Cardiac septum (tissue), 1 donor: ENCODE results near the gene TBPL1. TPM values are rescaled to one million over a fixed set of nuclear protein-coding genes. Genes with fewer than 3 reads are reported as not detected.
A peak's percentile ranks its signal among the peaks of the same experiment; 100 is the strongest.
"Not testable (repeated sequence)": the region's sequence is repeated elsewhere in the genome, so short reads cannot be mapped to it uniquely, and the experiment has no call there.

Source experiments
- DNase-seq: peaks from one replicate; pipeline ENCODE4 v3.0.0-alpha.2; 2020; ENCODE audit warnings: low spot score
- intact Hi-C: fragments of 100-400 bp; cut with DNase I; formaldehyde crosslinking; loops from one replicate; pipeline ENCODE4 v1.14.0; 2022
- long read RNA-seq: library from polyadenylated mRNA; unstranded; transcript quantifications from one replicate; pipeline ENCODE4 v2.0.0, GENCODE V29; 2021
- total RNA-seq: library from RNA; stranded (reverse); fragmentation: NEBNext Ultra II Directional; extraction: Animal tissue kit (Norgen Biotek cat#: 25700); gene quantifications from one replicate; pipeline ENCODE4 v1.2.1, GENCODE V29; 2021
- donor health status: DM: no; HTN: no; CAD: no.

Gene TBPL1
- total RNA-seq, result 12.2 TPM
- long read RNA-seq, full-length matches to known transcripts, result 16 of 16 reads
- long read RNA-seq, partial matches to known transcripts, result 0 of 16 reads
- long read RNA-seq, other reads (novel, unspliced or antisense), result 0 of 16 reads

DNA sequence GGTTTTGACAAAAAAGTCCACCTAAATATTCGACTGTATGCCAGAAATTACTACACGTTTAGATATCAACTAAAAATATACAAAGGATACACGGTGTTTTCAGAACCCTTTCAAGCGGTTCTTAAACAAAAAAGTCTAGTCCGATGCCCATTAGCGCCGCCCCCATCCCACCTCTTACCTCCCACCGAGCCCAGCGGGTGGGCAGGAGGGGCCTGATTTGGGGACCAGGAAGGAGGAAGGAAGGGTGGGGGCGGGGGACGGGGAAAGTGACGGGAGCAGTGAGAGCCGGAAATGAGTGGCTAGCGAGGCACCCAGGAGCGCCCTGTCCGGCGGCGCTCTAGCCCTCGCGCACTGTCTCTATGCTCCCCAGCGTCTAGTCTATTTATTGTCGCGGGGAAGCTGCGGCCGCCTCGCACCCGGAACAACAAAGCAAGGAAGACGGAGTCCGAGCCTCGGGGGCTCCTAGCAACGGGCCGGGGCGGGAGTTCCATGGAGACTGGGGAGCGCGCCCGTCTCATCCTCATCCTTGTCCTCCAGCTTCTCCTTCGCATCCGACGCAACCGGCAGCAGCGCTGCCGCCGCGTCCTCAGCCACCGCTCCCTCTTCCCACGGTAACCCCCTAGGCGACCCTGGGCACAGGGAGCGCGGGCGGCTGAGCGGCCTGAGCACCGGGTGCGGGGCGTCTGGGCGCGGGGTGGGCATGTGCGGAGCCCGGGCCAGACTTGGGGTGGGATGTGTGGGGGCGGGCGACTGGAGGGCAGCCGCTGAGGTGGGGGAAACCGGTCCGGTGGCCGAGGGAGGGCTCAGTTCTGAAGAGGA lies at the start of gene TBPL1:
TBPL1 (plus strand) TSS at position 410 of the 819 bp plus-strand sequence. CDS start 26,902 bp downstream, outside the sequence.
- intact Hi-C loops, result loop anchor here (1.0 kb wide), 1 partner anchor 20 kb away; no protein-coding TSS in a partner anchor
- DNase-seq, result peak; percentile 98

DNA sequence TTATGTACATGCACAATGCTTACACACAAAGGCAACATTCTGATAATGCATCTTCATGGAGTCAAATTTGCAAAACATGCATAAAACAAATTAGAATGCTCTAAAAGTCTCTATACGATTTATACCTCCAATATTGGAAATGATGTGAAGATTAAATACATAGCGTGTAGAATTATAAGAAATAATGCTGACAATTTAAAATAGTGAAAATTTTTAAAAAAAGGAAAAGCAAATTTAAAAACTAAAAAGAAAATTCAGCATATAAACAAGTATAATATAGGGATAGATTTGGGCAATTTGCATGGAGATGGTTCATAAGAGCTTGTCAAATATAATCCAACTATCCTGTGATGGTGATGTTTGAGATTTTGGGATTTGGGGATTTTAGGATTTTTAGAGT lies 49.2 kb upstream of the TBPL1 start:
- intact Hi-C loops, result no loop called here
- DNase-seq, result no peak

DNA sequence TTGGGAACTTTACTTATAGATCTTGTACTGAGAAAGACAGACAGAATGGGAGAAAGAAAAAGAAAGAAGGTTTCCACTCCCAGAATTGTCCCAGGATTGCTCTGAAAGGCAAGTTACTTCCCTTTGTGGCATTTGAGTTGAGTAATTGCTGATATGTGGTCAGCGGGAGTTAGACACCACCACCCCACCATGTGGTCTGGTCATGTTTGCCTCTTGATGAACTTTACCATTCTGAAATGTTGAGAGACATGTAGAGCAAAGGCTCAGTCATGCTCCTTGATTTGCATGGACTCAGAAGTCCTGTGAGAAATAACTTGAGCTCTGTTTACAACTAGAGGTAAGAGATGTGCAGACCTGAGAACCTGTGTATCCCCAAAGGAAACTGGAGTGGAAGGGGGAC lies 47.0 kb upstream of the TBPL1 start:
- intact Hi-C loops, result no loop called here

DNA sequence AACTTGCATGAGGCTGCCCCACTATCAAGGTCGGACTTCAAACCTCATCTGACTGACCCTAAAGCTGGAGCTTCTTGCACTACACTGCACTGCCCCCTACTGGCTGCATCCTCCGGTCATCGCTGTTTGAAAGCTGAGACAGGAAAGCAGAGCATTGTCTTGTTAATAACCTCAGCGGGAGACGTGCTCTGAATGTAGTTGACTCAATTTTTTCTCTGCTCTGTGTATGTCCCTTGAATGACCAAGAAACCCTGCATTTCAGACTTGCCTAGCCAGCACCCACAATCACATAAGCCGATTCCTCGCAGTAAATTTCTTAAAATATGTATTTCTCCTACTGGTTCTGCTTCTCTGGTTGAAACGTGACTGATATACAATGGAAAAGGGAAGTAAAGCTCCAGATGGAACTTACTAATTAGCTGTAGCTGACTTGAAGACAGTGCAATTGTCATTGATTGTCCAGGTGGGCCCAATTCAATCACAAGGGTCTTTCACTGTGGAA lies 36.3 kb upstream of the TBPL1 start:
- DNase-seq, result peak; percentile 89
- intact Hi-C loops, result loop anchor here (1.0 to 10.0 kb wide), 2 partner anchors 82 to 347 kb away; no protein-coding TSS in a partner anchor

More for the DNA sequence above, 47.0 kb upstream of the TBPL1 start:
- DNase-seq, result no peak

DNA sequence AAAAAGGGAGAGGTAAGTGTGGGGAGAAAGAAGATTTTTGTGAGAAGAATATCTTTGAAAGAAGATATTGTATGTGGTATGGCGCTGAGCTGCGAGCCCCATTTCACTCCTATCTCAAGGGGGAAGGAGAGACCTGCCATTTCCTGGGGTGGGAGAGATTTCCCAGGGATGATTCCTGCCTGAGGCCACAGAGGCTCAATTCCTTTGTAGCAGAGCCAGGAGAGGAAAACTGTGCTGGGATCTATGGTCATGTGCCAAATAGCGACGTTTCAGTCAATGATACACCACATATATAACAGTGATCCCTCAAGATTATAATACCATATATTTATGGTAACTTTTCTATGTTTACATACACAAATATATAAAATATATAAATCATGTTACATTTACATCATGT lies 35.2 kb upstream of the TBPL1 start:
- intact Hi-C loops, result loop anchor here (10.0 kb wide), 1 partner anchor 83 kb away; no protein-coding TSS in a partner anchor
- DNase-seq, result no peak

DNA sequence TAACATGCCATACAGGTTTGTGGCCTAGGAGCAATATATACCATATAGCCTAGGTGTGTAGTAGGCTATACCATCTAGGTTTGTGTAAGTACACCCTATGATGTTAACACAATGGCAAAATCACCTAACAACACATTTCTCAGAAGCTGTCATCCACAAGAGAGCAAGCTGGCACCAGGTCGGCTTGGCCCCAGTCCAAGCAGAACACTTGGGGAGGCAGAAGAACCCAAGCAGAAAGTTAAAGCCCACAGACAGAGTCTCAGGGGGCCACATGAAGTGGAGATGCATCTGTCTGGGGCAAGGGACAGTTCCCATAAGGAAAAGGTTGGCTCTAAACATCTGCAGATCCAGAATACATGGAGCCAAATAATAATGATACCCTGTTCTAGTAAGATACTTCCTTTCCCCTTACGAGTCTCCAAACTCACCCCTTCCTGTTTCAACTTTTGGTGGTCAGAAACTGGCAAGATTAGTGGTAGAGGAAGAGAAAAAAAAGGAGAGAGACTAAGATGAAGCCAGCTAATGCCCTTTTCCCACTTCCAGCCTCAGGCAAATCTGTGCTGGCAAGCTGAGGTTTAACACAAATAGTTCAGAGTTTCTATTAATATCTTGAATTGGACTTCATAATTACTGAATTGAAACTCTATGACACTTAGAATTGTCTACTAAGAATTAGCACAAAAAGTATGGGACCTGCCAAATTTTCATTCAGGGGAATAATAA lies 34.7 kb upstream of the TBPL1 start:
- DNase-seq, result no peak
- intact Hi-C loops, result loop anchor here (10.0 kb wide), 1 partner anchor 84 kb away; no protein-coding TSS in a partner anchor

DNA sequence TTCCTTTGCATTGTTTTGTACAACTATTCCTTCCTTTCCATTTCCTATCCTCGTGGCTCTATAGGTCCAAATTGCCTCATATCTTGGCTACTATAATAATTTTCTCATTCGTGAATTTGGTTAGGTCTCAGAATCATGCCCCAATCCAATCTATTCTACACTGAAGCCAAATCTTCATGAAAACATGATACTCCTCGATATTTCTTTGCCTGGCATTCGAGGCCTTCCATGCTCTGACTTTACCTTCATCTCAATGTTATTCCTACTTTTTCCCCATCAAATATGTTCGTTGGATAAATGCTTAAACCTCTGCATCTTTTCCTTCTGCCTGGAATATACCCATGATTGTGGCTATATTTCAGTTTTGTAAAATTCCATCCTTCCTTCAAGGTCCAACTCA lies 33.7 kb upstream of the TBPL1 start:
- DNase-seq, result no peak
- intact Hi-C loops, result loop anchor here (10.0 kb wide), 1 partner anchor 85 kb away; no protein-coding TSS in a partner anchor

DNA sequence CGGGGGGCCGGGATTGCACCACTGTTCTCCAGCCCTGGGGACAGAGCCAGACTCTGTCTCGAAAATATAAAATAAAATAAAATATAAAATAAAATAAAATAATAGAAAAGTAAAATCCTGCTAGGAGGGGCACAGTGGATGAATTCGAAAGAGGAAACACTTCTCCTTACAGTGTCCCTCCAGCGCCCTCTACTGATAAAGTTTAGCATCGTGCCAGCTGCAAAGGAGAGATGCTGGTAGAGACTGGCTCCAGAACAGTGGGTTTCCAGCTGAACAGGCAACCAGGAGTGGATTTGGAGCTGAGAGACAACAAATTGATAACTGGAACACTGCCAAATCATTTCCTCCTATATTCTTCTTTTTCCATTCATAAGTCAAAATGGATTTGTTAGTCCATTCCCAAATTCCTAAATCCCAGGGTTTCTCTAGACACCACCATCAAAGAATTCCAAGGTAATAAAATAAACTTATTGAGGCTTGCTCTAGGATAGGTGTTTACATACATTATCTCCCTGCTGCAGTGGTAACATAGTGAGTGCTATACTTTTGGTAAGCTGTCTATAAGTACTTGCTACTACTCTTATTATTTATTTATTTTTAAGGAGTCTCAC lies 31.7 kb upstream of the TBPL1 start:
- intact Hi-C loops, result no loop called here
- DNase-seq, result no peak

DNA sequence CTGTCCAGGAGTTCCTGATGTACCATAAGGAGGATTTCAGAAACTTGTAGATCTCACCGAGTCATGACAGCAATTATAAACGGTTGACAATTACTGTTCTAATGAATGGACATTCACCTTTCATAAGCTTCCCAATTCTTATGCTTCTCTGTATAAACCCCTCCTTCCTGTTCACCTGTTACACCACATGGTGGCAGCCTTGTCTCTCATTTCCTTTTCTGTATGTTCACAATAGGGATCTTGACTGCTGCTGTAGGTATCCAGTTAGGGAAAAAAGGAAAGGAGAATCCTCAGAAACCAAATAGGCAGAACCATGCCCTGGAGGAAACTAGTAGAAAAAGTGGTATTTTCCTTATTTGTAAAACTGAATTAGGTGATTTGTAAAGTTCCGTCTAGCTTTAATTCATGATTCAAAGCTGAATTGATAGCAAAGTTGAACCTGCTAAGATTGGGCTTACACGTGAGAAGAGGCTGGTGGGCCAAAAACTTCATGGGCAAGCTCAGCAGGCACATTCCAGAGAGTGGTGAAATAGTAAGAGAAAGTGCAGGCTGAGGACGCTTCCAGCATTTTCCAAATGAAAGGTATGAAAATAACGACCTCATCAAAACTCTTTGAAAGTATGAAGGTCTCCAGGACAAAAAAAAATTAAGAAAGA lies 29.0 kb upstream of the TBPL1 start:
- intact Hi-C loops, result loop anchor here (1.0 kb wide), 2 partner anchors 140 to 173 kb away; no protein-coding TSS in a partner anchor
- DNase-seq, result no peak

DNA sequence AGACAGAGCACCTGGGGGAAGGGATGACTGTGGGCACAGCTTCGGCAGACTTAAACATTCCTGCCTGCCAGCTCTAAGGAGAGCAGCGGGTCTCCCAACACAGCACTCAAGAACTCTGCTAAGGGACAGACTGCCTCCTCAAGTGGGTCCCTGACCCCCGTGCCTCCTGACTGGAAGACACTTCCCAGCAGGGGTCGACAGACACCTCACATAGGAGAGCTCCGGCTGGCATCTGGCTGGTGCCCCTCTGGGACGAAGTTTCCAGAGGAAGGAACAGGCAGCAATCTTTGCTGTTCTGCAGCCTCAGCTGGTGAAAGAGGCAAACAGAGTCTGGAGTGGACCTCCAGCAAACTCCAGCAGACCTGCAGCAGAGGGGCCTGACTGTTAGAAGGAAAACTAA lies 21.8 kb upstream of the TBPL1 start:
- DNase-seq, intact Hi-C loops: not testable (repeated sequence)

DNA sequence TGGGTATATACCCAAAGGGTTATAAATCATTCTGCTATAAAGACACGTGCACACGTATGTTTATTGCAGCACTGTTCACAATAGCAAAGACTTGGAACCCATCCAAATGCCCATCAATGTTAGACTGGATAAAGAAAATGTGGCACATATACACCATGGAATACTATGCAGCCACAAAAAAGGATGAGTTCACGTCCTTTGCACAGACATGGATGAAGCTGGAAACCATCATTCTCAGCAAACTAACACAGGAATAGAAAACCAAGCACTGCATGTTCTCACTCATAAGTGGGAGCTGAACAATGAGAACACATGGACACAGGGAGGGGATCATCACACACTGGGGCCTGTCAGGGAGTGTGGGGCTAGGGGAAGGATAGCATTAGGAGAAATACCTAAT lies 16.7 kb upstream of the TBPL1 start:
- intact Hi-C loops, DNase-seq: not testable (repeated sequence)

DNA sequence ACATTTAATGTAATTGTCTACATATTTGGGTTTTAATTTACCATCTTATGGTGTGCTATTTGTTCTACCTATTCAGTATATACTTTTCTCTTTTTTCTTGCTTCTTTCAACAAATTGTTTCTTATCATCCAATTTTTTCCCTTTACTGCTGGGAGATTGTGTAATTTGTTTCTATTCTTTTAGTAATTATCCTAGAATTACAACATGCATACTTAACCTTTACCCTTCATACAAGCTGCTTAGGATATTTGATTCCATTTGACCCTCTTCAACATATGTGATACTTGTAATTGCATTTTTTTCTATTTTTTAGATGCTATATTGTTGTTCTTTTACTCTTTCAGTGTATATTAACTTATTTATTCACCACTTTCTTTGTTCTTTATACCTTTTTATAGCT lies 15.1 kb upstream of the TBPL1 start:
- no peak for DNase-seq
- intact Hi-C loops, result no loop called here

DNA sequence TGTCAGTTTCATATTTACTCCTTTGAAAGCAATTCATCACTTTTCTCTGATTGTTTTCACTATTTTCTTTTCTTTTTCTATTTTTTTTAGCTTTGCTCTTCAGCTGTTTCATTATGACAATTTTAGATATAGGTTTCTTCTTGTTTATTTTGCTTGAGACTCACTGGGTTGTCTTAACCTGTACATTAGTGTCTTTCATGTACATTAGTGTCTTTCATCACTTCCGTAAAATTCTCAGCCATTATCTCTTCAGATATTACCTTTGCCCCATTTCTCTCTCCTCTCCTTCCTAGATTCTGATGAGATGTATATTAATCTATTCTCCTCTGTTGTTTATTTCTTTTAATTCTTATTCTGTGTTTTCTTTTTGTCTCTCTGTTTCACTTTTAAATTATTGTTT lies 14.5 kb upstream of the TBPL1 start:
- no peak for DNase-seq
- intact Hi-C loops, result no loop called here

DNA sequence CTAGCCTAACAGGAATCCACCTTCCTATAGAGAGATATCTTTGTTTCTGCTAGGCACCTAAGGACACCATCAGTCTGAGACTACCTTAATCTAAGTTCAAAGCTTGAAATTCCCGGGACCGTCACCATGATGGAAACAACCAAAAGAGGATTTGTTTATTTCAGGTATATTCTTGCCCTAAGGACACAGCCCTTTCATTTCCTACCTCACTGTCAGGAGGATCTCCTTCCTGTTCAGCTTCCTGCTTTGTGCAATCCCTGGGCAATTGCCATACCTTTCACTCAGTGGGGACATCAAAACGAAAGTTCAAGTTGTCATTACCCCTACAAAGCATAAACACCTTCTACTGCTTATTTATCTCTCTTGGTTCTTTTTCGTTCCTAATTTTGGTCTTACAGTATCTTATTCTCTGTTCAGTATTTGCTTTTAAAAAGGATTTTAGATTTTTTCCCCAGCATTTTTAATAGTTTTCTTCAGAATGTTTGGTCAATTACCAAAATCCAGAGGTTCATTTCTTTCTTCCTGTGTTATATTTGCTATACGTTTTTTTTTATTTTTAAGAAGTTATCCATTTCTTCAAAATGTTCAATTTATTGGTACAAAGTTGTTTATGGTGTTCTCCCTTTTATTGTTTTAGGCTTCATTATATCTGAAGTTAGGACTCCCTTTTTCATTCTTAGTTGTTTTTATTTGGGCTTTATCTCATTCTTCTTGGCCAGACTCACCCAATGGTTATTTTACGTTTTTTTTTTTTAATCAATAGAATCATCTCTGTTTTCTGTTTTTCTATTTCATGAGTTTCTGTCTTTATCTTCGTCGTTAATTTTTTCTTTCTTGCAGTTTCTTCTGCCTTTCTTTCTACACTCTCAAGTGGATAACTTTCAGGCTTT lies 13.0 kb upstream of the TBPL1 start:
- intact Hi-C loops, result no loop called here
- no peak for DNase-seq

DNA sequence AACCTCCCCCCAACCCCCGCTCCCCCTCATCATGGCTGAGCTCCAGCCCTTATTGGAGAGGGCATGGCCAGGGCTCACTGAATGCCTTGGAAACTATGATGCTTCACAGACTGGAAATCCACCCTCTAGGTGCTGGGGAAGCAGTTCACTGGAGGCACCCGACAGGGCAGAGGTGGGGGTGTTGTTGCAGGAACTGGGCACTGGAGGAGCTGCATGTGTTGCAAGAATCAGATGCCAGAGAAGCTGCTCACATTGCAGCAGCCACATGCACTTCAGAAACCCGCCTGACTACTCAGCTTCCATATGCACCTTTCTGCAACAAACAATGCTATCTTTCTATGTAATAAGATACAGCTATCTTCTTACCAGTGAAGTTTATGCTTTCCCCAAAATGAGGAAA lies 7.9 kb upstream of the TBPL1 start:
- intact Hi-C loops, result no loop called here
- no peak for DNase-seq

DNA sequence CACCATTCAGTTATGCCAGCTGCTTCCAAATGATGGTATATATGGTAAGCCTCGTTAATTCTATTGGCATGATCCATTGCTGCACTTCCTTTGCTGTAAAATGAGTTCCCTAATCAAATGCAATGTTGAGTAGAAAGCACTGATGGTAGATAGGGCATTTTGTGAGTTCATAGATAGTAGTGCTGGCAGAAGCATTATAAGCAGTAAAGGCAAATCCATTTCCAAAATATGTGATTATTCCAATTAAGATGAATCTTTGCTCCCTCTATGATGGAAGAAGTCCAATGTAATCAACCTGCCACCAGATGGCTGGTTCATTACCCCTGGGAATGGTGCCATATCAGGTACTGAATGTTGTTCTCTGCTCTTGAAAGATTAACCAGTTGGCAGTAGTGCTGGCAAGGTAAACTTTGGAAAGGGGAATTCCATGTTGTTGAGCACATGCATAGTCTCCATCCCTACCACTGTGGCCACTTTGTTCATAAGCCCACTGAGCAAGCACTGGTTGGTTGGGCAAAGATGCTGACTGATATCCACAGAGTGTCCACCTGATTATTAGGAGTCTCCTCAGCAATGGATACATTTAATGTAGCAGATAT lies 5.6 kb upstream of the TBPL1 start:
- intact Hi-C loops, result no loop called here
- no peak for DNase-seq

DNA sequence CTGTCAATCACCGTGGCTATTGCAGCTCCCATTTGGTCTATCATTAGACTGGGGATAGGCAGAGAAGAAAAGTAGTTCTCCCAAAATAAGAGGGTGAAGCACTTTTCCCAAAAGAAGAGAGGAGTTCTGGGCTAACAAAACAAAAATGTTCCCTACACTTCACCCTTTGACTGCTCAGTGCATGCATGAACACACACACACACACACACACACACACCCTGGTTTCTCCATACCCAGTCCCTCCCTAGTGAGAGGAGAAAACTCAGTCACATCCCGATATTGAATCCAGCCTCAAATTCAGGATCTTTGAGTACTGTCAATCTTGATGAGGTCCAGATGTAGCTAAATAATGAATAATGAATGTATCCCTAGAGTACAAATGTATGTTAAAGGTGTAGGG lies 4.6 kb upstream of the TBPL1 start:
- DNase-seq, result no peak
- intact Hi-C loops, result no loop called here

DNA sequence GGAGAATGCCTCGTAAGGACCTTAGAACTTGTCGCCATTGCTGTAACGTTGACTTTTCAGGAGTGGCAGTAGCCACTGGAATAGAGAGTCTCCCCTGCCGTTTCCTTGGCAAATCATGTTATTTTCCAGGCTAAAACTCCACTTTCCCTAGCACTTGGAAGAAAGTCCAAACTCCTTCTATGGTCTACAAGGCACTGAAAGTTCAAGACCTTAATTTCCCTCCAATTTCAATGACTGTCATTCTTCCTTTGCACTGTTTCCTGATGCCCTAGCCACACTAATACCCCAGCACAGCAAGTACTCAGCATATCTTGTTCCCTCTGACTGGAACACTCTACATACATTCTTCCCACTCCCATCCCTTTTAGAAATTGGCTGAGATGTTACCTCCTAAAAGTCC lies 1.8 kb upstream of the TBPL1 start:
- intact Hi-C loops, result no loop called here
- no peak for DNase-seq
